GM23338 (cell line): Measurements from ENCODE around the gene INSL3. TPM values are rescaled to one million over a fixed set of nuclear protein-coding genes. Genes with fewer than 3 reads are reported as not detected.
"Not testable (repeated sequence)": the region's sequence is repeated elsewhere in the genome, so short reads cannot be mapped to it uniquely, and the experiment has no call there.

Experiments
- ATAC-seq: fragments of 200-7000 bp; cut with Tn5 transposase; 3 replicates; pipeline ENCODE4 v1.9.1; 2020
- DNase-seq: peaks from one replicate; pipeline ENCODE4 v3.0.0-alpha.2; 2015; ENCODE audit warnings: low spot score
- H2AFZ ChIP-seq: fragments of 200-600 bp; sonication (generic); 2 replicates; pipeline ENCODE4 v1.8.0; 2016; ENCODE audit warnings: antibody characterized with exemption, mild to moderate bottlenecking, moderate library complexity
- H3F3A ChIP-seq: fragments of 200-600 bp; sonication (generic); replicated peaks from 2 replicates; pipeline ENCODE4 v1.8.0; 2017; ENCODE audit warnings: antibody characterized with exemption, mixed run types, low read depth
- H3K27ac ChIP-seq: fragments of 200-600 bp; sonication (generic); 2 replicates; pipeline ENCODE4 v1.6.1; 2016; ENCODE audit warnings: low read depth
- H3K27me3 ChIP-seq: fragments of 200-600 bp; sonication (generic); 2 replicates; pipeline ENCODE4 v1.8.0; 2016; ENCODE audit warnings: mild to moderate bottlenecking, mixed run types, moderate library complexity; ENCODE audit not compliant: insufficient read depth
- H3K36me3 ChIP-seq: fragments of 200-600 bp; sonication (generic); 2 replicates; pipeline ENCODE4 v1.8.0; 2016; ENCODE audit warnings: mild to moderate bottlenecking; ENCODE audit not compliant: insufficient read depth
- H3K4me1 ChIP-seq: fragments of 200-600 bp; sonication (generic); 2 replicates; pipeline ENCODE4 v1.8.0; 2016; ENCODE audit warnings: mild to moderate bottlenecking, moderate library complexity; ENCODE audit not compliant: insufficient read depth
- H3K4me2 ChIP-seq: fragments of 200-600 bp; sonication (generic); 2 replicates; pipeline ENCODE4 v1.7.1; 2017; ENCODE audit warnings: mixed run types
- H3K4me3 ChIP-seq: fragments of 200-600 bp; sonication (generic); 2 replicates; pipeline ENCODE4 v1.6.1; 2016; ENCODE audit warnings: mixed run types
- H3K79me2 ChIP-seq: fragments of 200-600 bp; sonication (generic); replicated peaks from 2 replicates; pipeline ENCODE4 v1.8.0; 2017; ENCODE audit warnings: mild to moderate bottlenecking; ENCODE audit not compliant: insufficient read depth
- H3K9me2 ChIP-seq: fragments of 200-600 bp; sonication (generic); 2 replicates; pipeline ENCODE4 v1.8.0; 2017; ENCODE audit not compliant: insufficient read depth
- H4K20me1 ChIP-seq: fragments of 200-600 bp; sonication (generic); replicated peaks from 2 replicates; pipeline ENCODE4 v1.8.0; 2017; ENCODE audit warnings: mild to moderate bottlenecking; ENCODE audit not compliant: insufficient read depth
- H3K27ac Mint-ChIP-seq: 2 replicates; pipeline ENCODE4 v1.8.0; 2020; ENCODE audit warnings: inconsistent platforms, mild to moderate bottlenecking, moderate library complexity, mixed read lengths
- H3K27me3 Mint-ChIP-seq: 3 replicates; pipeline ENCODE4 v1.8.0; 2022; ENCODE audit warnings: low read depth, mild to moderate bottlenecking, moderate library complexity, mixed read lengths, inconsistent platforms; ENCODE audit not compliant: insufficient read depth, poor library complexity
- H3K36me3 Mint-ChIP-seq: 3 replicates; pipeline ENCODE4 v1.8.0; 2021; ENCODE audit warnings: low read depth, mild to moderate bottlenecking, inconsistent platforms, moderate library complexity, mixed read lengths
- H3K4me1 Mint-ChIP-seq: 3 replicates; pipeline ENCODE4 v1.8.0; 2020; ENCODE audit warnings: mild to moderate bottlenecking, inconsistent platforms, mixed read lengths
- H3K4me3 Mint-ChIP-seq: 3 replicates; pipeline ENCODE4 v1.8.0; 2021; ENCODE audit warnings: moderate library complexity, mild to moderate bottlenecking, inconsistent platforms, mixed read lengths
- H3K9me3 Mint-ChIP-seq: 3 replicates; pipeline ENCODE4 v1.8.0; 2020; ENCODE audit warnings: moderate library complexity, mild to moderate bottlenecking, inconsistent platforms, mixed read lengths
- JUNB ChIP-seq: IDR thresholded peaks from one replicate; pipeline ENCODE4 v1.6.1; 2016; ENCODE audit warnings: antibody characterized with exemption; ENCODE audit not compliant: unreplicated experiment
- ZNF114 ChIP-seq: fragments of 250-450 bp; sonication (Bioruptor Pico); IDR thresholded peaks from 2 replicates; pipeline ENCODE4 v1.5.0; 2020; ENCODE audit warnings: mild to moderate bottlenecking, moderate library complexity
- polyA plus RNA-seq: library from polyadenylated mRNA; unstranded; fragments of >200 nt; fragmentation: Nextera tagmentation; extraction: Ambion mirVana; gene quantifications from 2 replicates; pipeline ENCODE4 v1.2.1, GENCODE V29; 2016
- total RNA-seq: library from RNA; depleted of rRNA; stranded (reverse); fragments of >200 nt; shearing (Covaris generic); gene quantifications from 2 replicates; pipeline ENCODE4 v1.2.3, GENCODE V29; 2014
- TF ChIP-seq, protein P1 (sequence below), 2 experiments: fragments of 200-600 bp in 1 of 2; sonication (generic) in 1 of 2; conservative IDR thresholded peaks; 2 replicates each; pipeline versions ENCODE4 v1.5.1 to v1.6.1; 2016 to 2017; ENCODE audit warnings: antibody characterized with exemption in 2 of 2, low read depth in 2 of 2, mild to moderate bottlenecking in 2 of 2, moderate library complexity in 1 of 2

The INSL3 gene
- total and polyA plus RNA-seq, 2 experiments from 2014 or later, result 0.76 TPM; not detected in 1

DNA sequence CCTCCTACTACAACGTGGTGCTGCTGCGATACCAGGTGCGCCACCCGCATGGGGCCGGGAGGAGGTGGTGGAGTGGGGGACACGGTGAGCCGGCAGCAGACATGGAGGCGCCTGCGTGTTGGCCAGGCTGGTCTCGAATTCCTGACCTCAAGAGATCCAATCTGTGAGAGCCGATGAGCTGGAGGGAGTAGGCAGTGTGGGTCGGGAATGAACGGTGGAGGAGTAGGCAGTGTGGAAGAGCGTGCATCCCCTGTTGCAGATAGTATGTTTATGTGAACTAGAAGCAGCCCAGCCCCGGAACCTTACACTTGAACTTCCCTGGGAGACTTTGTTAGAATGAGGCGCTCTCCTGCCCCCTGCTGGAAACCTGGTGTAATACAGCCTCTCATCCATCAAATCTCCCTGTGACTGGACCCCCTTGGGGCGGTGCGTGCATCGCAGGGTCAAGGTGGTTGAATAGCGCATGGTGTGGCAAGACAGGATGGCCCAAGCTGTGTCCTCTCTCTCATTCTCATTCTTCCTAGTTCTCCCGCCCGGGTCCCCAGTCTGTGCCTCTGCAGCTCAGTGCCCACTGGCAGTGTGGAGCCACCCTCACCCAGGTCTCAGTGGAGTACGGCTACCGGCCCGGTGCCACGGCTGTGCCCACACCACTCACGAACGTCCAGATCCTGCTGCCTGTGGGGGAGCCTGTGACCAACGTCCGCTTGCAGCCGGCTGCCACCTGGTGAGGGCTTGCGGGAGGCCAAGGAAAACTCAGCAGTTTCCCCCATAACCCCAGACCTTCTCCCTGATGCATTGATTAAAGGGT is 36.9 kb downstream of the INSL3 start:
- Histone ChIP-seq H3K4me2 (0 out of 2 replicates have a peak overlapping the region, but pooled peaks have one; percentile 34), H3K27ac (no peak overlapping the region), H3K27me3 (no peaks in the 10 kb centered on the region), H2AFZ (no peak overlapping the region), H3K36me3 (no peaks in the 10 kb centered on the region; the same call in 1 of the 2 replicates), H3K79me2 (no peaks in the 10 kb centered on the region), H3K4me3 (no peak overlapping the region), H3K9me2 (no peaks in the 10 kb centered on the region), H3K4me1 (no peaks in the 10 kb centered on the region), H3F3A (0 out of 2 replicates have a peak, but pooled peaks cover 5% of the 10 kb centered on the region), H4K20me1 (no peaks in the 10 kb centered on the region; the same call in 1 of the 2 replicates)
- Mint-ChIP-seq H3K4me3 (no peak overlapping the region; the same call in 2 of the 3 replicates), H3K27me3 (peaks cover 2% of the 10 kb centered on the region), H3K27ac (no peak overlapping the region), H3K9me3 (no peaks in the 10 kb centered on the region), H3K4me1 (peaks cover 8% of the 10 kb centered on the region; the same call in 2 of the 3 replicates), H3K36me3 (peaks cover 17% of the 10 kb centered on the region)
- peak; percentile 94 for DNase-seq
- peak; percentile 70 for ATAC-seq
- no peak for TF ChIP-seq JUNB
- TF ChIP-seq, protein P1, sequence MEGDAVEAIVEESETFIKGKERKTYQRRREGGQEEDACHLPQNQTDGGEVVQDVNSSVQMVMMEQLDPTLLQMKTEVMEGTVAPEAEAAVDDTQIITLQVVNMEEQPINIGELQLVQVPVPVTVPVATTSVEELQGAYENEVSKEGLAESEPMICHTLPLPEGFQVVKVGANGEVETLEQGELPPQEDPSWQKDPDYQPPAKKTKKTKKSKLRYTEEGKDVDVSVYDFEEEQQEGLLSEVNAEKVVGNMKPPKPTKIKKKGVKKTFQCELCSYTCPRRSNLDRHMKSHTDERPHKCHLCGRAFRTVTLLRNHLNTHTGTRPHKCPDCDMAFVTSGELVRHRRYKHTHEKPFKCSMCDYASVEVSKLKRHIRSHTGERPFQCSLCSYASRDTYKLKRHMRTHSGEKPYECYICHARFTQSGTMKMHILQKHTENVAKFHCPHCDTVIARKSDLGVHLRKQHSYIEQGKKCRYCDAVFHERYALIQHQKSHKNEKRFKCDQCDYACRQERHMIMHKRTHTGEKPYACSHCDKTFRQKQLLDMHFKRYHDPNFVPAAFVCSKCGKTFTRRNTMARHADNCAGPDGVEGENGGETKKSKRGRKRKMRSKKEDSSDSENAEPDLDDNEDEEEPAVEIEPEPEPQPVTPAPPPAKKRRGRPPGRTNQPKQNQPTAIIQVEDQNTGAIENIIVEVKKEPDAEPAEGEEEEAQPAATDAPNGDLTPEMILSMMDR (conservative IDR thresholded peaks at IDR 0.05; ENCODE audit: low read depth in 2 of 2), result peak; percentile 81 to 90

DNA sequence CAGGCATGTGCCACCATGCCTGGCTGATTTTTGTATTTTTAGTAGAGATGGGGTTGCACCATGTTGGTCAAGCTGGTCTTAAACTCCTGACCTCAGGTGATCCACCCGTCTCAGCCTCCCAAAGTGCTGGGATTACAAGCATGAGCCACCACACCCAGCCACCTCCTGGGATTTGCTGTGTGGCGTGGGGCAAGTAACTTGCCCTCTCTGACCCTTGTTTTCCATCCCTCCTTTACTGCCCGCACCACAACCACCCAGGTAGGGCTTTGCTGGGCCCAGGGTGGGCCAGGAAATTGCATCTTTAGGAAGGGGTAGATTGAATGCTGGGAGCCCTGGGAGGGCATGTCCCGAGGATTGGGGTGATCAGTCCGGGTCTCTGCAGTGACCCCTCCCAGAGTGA is 37.6 kb downstream of the INSL3 start:
- not testable (repeated sequence) for H3K4me3 ChIP-seq, H3F3A ChIP-seq, H3K27ac Mint-ChIP-seq, ATAC-seq, H4K20me1 ChIP-seq, H3K79me2 ChIP-seq, H3K4me3 Mint-ChIP-seq, H3K27me3 Mint-ChIP-seq, H2AFZ ChIP-seq, H3K4me1 ChIP-seq, H3K27me3 ChIP-seq, H3K36me3 ChIP-seq, H3K27ac ChIP-seq, H3K9me3 Mint-ChIP-seq, DNase-seq, H3K9me2 ChIP-seq
- Mint-ChIP-seq H3K4me1 (peaks cover 13% of the 10 kb centered on the region; the same call in 2 of the 3 replicates), H3K36me3 (peaks cover 17% of the 10 kb centered on the region)
- 0 out of 2 replicates have a peak overlapping the region, but pooled peaks have one; percentile 34 for H3K4me2 ChIP-seq

DNA sequence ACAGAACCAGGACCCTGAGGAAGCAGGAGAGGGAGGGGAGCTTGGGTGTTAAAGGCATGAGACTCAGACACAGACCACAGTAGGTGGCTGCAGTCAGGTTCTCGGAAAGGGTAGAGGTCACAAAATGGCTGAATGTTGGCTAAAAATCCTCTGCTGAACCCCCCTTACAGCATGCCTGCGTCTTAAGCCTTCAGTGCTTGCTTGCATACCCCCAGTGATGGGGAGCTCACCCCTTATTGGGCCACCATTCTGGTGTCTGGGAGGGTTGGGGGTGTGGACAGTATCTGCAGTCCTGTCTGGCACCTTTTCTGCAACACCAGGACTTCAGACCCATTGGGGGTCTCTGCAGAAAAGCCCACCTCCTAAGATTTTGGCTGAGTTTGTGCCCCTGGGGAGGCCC is 40.5 kb downstream of the INSL3 start:
- H3K4me3 ChIP-seq, result no peak overlapping the region
- Mint-ChIP-seq H3K4me1 (peaks cover 13% of the 10 kb centered on the region), H3K9me3 (no peaks in the 10 kb centered on the region), H3K27me3 (peaks cover 11% of the 10 kb centered on the region), H3K27ac (no peak overlapping the region), H3K36me3 (peaks cover 10% of the 10 kb centered on the region), H3K4me3 (no peak overlapping the region)
- H3K4me1 ChIP-seq, result no peaks in the 10 kb centered on the region
- H3K36me3 ChIP-seq, result no peaks in the 10 kb centered on the region
- ATAC-seq, result no peak
- H3K4me2 ChIP-seq, result no peak overlapping the region
- H3K27ac ChIP-seq, result no peak overlapping the region
- H4K20me1 ChIP-seq, result no peaks in the 10 kb centered on the region; the same call in 1 of the 2 replicates
- no peak for DNase-seq
- 0 out of 2 replicates have a peak, but pooled peaks cover 10% of the 10 kb centered on the region for H3F3A ChIP-seq
- no peak for TF ChIP-seq ZNF114
- no peaks in the 10 kb centered on the region for H3K9me2 ChIP-seq
- no peaks in the 10 kb centered on the region for H3K79me2 ChIP-seq
- H2AFZ ChIP-seq, result no peak overlapping the region
- H3K27me3 ChIP-seq, result no peaks in the 10 kb centered on the region
